NCI-H2196 treated with DMSO at 0.1 percent for 48 hours (cell line): ENCODE results near the gene MTERF1.
"Not testable (repeated sequence)": the region's sequence is repeated elsewhere in the genome, so short reads cannot be mapped to it uniquely, and the experiment has no call there.

ENCODE experiments used
- DNase-seq: peaks from one replicate; lab custom pipeline; 2025; ENCODE audit not compliant: unreplicated experiment; lab: John Stamatoyannopoulos, UW

Gene MTERF1, protein sequence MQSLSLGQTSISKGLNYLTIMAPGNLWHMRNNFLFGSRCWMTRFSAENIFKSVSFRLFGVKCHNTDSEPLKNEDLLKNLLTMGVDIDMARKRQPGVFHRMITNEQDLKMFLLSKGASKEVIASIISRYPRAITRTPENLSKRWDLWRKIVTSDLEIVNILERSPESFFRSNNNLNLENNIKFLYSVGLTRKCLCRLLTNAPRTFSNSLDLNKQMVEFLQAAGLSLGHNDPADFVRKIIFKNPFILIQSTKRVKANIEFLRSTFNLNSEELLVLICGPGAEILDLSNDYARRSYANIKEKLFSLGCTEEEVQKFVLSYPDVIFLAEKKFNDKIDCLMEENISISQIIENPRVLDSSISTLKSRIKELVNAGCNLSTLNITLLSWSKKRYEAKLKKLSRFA

DNA sequence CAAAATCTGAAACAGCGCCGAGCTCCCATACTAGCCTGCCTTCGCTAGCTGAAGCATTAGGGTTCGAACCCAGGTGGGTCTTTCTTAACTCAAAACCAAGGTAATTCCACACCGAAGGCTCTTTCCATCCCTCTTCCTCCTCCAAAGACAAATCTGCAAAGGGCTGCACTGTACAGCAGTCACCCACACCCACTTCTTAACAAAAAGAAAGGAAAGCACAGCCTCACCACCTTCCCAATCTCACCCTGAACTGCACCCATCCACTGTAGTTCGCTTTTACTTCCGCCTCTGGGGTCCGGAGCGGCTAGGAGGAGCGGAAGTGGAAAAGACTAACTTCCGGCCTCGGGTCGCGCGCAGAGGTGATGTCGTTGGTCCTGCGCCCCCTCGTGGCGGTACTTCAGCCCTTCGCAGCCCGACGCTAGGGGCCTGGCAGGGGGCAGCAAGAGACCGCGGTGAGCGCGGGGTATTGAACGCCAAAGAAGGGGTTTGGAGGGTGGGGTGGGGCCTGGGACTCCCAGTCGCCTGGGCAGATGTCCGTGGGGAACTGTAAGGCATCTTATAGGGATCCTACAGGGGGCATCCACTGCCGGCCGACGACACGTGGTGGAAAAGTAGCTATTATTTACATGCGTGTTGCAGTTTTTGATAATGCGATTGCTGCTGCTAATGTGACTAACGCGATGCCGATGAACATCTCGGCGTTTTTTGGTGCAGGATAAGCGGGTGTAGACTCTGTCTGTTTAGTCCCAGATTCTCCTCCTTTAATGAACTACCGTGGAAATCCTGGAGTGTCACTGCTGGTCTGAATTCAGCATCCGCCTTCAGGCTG lies at the start of gene MTERF1:
Gene MTERF1, minus strand, starts transcription at position 290 of the 829 bp plus-strand sequence. CDS start 619 bp downstream, outside the sequence.
- DNase-seq = peak; percentile 97

DNA sequence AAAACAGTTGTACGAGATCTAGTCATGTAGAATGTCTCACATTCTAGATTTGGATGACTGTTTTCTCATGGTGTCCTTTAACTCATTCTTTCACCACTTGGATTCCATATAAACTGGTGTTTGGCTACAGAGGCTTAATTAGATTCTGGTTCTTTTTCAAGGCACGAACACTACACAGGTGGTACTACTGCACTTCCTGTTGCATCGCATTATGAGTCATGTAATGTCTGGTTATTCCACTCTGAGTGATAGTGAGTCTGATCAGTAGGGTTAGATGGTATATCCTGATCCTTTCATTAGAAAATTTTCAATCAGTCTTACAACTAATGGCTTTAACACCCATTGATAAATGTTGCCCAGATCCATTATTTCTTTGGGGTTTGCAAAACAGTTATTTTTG lies 49.0 kb upstream of the MTERF1 start:
- no peak for DNase-seq

DNA sequence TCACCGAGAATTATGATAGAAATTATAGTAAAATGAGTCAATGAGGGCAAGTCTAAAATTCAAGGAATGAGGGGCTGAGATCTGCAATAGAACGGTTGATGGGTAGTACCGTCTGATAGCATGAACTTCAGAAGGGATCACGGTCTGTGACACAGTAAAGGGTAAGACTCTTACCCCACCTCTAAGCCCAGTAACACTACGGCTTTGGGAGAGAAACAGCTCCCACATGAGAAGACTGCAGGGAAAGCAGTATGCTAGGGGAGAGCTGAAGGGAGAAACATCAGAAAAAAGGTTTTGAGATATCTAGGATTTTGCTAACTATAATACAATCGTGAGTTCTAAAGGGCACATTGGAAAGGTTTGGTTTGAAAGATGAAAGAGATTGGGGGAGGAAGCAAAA lies 47.4 kb upstream of the MTERF1 start:
- DNase-seq = no peak

DNA sequence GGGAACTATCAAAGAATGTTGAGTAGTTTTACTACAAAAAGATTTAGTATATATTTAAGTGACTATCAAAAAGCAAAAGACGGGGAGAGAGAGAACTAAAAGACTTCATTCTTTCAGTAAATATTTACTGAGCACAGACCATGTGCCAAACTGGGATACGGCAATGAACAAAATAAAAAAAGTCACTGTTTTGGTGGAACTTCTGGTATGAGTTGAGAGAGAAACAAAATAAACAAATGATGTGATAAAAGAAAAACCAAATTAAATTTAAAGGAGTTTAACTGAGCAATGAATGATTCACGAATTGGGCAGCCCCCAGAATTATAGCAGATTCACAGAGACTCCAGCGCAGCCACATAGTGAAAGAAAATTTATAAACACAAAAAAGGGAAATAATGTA lies 42.4 kb upstream of the MTERF1 start:
- DNase-seq = no peak

DNA sequence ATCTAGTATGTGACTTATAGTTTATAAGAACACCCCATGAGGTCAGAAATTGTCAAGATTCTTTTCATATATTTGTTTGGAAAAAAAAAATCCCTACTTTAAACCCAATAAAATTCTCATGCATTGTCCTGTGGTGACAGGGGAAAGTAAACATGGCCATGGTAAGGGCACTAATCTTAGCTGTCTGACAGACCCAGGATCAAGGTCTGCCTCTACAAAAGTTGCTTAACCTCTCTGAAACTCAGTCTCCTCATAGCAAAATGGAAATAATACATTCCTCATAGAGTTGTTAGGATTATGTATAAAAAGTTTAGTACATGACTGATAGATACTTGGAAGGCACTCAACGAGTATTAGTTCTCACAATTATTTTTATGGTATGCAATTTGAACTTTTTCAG lies 37.9 kb upstream of the MTERF1 start:
- DNase-seq = no peak

DNA sequence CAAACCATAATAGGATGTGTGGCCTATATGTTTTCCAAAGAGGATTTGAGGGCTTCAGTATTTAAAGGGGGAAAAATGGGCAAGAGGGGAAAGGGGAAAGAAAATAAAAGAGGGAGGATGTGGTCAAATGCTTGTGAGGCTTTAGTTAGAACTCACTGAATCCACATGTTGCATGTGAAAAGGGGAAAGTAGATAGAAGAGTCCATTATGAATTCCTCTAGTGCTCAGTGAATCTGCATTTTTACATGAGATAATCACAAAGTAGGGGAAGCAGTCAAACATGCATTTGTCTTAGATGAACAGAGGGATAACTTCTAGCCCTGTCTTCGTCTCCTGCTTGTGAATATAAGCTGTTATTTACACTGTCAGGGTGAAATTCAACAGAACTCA lies 35.5 kb upstream of the MTERF1 start:
- DNase-seq = no peak

DNA sequence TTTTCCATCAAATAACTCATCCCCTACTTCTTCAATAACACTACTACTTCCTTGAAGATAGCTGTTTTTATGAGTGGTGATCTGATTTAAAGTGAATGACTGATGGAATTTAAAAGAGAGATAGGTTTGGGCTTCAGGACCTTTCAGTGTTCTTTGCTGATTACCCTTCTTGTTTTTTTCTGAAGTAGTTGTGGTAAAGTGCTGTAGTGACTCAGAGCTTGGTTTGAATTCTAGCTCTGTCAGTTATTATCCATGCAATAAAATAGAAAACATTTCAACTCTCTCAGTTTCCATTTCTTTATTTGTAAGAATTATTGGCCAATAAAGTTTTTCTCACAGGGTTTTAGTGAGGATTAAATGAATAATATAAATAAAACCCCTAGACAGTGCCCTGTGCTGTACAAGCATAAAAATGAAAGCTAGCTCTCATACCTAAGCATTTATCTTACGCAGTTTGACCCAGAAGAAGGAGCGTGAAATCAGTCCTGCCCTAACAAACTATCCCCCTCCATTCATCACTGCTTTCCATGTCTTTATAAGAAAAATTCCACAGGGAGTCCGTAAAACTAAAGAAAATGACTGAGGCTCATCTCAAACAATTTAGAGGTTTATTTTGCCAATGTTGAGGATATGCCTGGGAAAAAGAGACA lies 35.0 kb upstream of the MTERF1 start:
- no peak for DNase-seq

DNA sequence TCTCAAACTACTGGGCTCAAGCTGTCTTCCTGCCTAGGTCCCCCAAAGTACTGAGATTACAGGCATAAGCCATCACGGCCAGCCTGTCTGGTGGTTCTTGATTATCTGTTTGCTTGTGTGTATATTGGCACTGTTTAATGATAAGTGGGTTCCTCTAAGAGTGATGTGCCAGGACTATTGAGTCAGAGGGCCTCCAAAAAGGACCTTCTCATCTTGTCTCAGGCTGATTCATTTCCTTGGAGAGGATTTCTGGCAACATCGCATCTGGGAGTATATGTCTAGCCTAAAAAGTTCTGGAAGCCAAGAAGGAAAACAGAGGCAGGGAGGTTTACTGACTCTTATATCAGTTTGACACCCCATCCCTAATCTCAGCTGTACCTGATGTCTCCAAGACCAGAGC lies 33.1 kb upstream of the MTERF1 start:
- DNase-seq = no peak

DNA sequence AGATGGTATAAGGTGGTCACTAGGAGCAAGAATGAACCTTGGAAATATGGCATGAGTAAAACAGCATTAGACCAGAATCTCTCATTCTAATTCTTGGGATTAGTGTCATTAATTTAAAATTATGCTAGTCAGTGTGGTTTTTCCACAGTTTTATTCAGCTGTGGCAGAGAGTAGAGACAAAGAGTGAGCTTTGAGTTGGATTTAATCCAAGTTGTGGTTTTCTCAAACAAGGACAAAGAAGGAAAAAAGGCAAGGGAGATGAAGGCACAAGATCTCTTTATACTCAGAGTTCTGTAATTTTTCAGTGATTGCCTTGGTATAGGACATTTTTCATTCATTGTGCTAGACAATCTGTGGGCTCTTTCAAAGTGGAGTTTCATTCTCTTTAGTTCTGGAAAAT lies 32.0 kb upstream of the MTERF1 start:
- DNase-seq = no peak

DNA sequence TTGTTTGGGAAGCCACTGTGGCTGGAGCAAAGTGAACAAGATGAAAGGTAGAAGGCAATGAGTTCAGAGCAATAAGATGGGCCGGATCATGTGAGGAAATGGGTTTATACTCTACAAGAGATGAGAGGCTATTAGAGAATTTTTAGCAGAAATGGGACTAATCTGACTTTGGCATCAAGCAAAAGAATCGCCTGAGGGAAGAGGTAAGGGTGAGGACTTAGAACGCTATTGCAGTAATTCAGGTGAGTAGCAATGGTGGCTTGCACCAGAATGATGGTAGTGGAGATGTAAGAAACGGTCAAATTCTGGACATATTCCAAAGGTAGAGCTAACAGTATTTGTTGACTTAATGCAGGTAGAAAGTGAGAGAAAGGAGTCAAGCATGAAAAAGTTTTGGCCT lies 30.6 kb upstream of the MTERF1 start:
- DNase-seq = no peak

DNA sequence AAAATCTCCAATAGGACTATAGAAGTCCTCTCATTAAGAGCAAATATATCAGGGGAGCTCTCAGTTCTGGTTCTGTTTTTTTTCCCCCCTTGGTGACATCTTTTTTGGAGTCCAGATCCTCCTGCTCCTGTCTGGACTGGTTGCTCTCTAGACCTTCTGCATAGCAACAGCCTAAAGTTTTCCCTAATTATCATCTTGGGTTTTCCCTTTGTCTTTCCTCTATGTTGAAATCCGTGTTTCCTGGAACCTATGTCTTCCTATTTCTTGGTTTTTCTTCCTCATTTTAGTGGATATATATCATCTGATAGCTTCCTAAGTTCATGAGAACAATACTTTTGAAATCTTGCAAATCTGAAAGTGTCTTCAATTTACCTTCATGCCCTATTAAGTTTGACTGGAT lies 29.7 kb upstream of the MTERF1 start:
- no peak for DNase-seq

DNA sequence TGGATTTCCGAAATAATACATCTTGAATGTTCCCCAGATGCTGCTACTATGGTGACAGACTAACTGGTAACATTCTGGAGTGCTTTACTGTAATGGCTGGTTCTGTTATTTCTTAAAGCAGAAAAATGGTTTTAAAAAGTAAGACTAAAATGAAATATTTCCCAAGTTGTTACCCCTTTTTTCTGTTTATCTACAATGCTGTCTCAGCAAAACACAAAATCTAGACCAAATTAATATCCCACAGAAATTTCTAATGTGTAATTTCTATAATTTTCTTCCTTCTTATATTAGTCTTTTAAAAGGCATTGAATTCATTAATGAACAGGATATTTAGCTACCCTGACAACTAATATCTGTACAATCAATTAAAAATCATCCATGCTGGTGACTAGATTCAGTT lies 19.1 kb upstream of the MTERF1 start:
- no peak for DNase-seq

DNA sequence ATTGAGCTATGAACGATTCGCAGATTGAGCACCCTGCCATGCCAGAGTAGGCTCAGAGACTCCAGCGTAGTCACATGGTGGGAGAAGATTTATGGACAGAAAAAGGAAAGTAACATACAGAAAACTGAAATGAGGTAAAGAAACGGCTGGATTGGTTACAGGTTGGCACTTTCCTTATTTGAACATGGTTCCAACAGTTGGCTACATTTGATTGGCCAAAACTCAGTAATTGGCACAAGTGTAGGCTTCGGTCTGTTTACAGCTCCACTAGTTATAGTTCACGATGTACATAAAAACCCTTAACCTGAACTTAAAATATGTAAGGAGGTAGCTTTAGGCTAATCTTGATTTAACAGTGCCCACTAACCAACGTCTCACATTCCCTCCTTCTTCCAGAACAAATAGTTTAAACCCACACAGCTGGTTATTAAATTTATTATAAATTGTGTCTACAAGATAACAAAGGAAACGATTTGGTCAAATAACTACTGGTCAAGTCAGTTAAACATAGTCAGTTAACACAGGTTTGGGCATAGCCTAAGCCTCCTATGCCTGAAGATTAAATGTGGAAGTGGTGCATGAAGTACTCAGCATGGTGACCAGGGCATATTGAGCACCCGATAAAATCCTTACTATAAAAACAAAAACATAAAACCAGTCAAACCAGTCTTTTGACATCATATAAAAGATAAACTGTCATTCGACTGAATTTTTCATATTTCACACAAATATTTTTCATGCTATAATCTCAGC lies 17.9 kb upstream of the MTERF1 start:
- no peak for DNase-seq

DNA sequence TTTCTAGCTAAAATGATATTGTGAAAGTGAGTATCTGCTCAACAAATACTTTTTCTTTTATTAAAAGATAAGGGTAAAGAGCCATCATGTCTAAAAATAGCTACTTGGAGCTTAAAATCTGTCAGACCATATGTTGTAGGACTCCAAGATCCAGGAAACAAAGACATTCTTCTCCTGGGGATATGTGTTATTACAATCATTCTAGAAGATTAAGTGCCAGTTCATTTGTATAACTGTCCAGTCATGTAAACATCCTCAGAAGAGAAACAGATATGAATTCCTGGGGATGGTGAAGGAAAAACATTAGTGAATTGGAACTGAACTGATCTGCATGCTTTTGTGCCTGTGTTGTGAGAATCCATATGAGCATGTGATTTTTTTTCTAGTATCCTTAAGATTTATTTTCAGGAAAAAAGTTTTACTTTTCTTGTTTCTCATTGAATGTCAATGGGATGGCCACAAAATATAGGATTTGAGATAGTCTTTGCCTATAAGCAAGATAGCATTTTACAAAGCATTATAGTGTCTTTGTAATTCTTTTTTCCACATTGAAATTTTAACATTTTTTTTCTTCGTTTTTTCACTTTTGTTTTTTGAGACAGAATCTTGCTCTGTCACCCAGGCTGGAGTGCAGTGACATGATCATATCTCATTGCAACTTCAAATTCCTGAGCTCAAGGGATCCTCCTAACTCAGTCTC lies 14.4 kb upstream of the MTERF1 start:
- no peak for DNase-seq

DNA sequence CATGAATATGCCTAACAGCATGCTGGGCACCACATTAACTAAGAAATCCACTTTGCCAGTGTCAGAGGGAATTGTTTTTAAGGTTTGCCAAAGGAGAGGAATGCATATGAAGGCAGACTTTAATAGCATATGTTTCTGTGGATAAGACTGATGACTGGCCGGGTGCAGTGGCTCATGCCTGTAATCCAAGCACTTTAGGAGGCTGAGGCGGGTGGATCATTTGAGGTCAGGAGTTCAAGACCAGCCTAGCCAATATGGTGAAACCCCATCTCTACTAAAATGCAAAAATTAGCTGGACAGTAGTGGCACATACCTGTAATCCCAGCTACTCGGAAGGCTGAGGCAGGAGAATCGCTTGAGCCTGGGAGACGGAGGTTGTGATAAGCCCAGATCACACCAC lies 13.2 kb upstream of the MTERF1 start:
- DNase-seq = not testable (repeated sequence)

DNA sequence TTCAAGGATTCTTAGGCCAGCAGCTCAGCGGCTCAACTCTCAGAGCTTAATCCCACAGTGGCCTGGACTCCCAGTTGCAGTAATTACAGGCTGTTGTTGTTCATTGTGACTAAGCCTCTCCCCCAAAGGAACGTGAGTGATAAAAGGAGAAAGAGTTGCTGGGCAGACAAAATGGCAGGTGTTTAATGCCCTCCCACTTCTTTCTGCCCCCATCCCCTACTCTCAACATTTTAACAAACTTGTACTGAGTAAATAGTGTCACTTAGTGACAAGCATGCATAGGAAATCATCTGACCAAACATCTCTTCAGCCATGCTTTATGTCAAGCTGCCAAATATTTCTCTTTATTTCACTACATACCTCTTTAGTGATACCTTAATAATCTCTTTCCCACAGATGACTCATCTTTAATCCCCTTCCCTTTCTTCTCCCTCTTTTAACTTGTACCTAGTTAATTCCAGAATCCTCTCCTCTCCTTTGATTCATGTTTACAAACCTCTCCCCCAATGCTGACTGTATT lies 12.4 kb upstream of the MTERF1 start:
- DNase-seq = no peak

DNA sequence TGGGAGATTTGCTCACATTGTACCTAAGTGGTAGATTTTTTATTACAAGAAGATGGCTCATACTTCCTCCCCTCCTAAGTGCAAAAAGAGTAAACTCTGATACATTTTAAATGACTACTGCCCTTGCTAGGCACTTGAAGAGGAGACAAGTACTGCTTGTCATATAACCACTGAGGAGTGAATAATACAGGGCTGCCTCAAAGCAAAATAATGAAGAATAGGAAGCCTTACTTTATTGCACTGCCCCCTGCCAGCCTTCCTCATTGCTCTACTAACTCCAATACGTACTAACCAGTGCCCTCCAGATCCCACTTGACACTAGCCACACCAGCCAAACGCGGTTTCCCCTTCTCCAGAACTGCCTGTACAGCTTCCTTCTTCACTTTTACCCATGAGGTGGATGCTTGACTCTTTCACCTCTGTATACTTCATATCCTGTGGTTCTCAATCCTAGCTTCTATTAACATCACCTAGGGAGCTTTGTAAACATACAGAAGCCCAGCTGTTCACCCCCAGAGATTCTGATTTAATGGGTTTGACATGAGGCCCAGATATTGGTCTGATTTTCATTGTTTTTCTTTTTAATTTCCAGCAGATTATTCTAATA lies 11.7 kb upstream of the MTERF1 start:
- DNase-seq = no peak

DNA sequence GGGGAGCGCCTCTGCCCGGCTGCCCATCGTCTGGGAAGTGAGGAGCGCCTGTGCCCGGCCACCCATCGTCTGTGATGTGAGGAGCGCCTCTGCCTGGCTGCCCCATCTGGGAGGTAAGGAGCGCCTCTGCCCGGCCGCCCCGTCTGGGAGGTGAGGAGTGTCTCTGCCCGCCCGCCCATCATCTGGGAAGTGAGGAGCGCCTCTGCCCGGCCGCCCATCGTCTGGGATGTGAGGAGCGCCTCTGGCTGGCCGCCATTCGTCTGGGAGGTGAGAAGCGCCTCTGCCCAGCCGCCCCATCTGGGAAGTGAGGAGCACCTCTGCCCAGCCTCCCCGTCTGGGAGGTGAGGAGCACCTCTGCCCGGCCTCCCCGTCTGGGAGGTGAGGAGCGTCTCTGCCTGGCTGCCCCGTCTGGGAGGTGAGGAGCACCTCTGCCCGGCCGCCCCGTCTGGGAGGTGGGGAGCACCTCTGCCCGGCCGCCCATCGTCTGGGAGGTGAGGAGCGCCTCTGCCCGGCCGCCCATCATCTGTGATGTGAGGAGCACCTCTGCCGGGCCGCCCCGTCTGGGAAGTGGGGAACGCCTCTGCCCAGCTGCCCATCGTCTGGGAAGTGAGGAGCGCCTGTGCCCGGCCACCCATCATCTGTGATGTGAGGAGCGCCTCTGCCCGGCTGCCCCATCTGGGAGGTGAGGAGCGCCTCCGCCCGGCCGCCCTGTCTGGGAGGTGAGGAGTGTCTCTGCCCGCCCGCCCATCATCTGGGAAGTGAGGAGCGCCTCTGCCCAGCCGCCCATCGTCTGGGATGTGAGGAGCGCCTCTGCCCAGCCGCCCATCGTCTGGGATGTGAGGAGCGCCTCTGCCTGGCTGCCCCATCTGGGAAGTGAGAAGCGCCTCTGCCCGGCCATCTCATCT lies 8.0 kb upstream of the MTERF1 start:
- not testable (repeated sequence) for DNase-seq
